ENCODE data around the gene MAP3K13.
A peak's percentile ranks its signal among the peaks of the same experiment; 100 is the strongest.

The MAP3K13 gene

GRCh38 chr3:185351396-185351795 lies 11.5 kb upstream of the MAP3K13 start:
- no peaks in the 10 kb centered on the region for H3K79me2 ChIP-seq (ENCODE audit: control insufficient read depth, low read length)
- no peaks in the 10 kb centered on the region for H3K36me3 ChIP-seq (ENCODE audit: control insufficient read depth, low read length)
- H4K20me1 ChIP-seq (ENCODE audit: control insufficient read depth, insufficient read depth, low read depth, low read length): no peaks in the 10 kb centered on the region
- no peaks in the 10 kb centered on the region for H3K4me1 ChIP-seq (ENCODE audit: control insufficient read depth, low read length)
- no peak overlapping the region for H3K4me2 ChIP-seq (ENCODE audit: low read length)
- no peaks in the 10 kb centered on the region; the same call in 1 of the 2 replicates for H3K27me3 ChIP-seq (ENCODE audit: control insufficient read depth, low read length)
- TF ChIP-seq CTCF (IDR thresholded peaks at IDR 0.05; ENCODE audit: low read depth, low read length, poor library complexity, severe bottlenecking): no peak
- TF ChIP-seq EZH2phosphoT487 (IDR thresholded peaks at IDR 0.05; ENCODE audit: borderline replicate concordance, low read length): no peak
- H3K27ac ChIP-seq (ENCODE audit: low read depth, low read length): no peak overlapping the region
- H3K9me2 ChIP-seq (replicated peaks; ENCODE audit: control insufficient read depth, low read length): no peaks in the 10 kb centered on the region
- H3K4me3 ChIP-seq (ENCODE audit: low read length): no peak overlapping the region
- no peaks in the 10 kb centered on the region for H3F3A ChIP-seq (ENCODE audit: control insufficient read depth, insufficient read depth)
- H3K9me3 ChIP-seq (ENCODE audit: control insufficient read depth, insufficient read depth, low read length): no peaks in the 10 kb centered on the region

DNA sequence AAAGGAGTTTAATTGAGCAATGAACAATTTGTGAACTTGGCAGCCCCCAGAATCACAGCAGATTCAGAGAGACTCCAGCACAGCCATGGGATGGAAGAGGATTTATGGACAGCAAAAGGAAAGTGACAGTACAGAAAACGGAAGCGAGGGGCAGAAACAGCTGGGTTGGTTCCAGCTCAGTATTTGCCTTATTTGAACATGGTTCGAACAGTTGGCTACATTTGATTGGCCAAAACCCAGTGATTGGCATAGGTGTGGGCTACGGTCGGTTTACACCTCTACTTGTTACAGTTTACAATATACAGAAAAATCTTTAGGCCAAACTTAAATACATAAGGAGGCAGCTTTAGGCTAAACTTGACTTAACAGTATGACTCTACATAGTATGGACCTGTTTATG lies 9.7 kb upstream of the MAP3K13 start:
- Histone ChIP-seq H3K9me2 (replicated peaks; ENCODE audit: control insufficient read depth, low read length) (no peaks in the 10 kb centered on the region), H3K27me3 (ENCODE audit: control insufficient read depth, low read length) (no peaks in the 10 kb centered on the region; the same call in 1 of the 2 replicates)

GRCh38 chr3:185353823-185354614 lies 8.9 kb upstream of the MAP3K13 start:
- TF ChIP-seq CTCF (IDR thresholded peaks at IDR 0.05; ENCODE audit: low read depth, low read length, poor library complexity, severe bottlenecking) (peak; percentile 71), EZH2phosphoT487 (IDR thresholded peaks at IDR 0.05; ENCODE audit: borderline replicate concordance, low read length) (no peak)
- H3K27ac ChIP-seq (ENCODE audit: low read depth, low read length): no peak overlapping the region
- H4K20me1 ChIP-seq (ENCODE audit: control insufficient read depth, insufficient read depth, low read depth, low read length): no peaks in the 10 kb centered on the region
- no peaks in the 10 kb centered on the region for H3K79me2 ChIP-seq (ENCODE audit: control insufficient read depth, low read length)
- H3K27me3 ChIP-seq (ENCODE audit: control insufficient read depth, low read length): no peaks in the 10 kb centered on the region; the same call in 1 of the 2 replicates
- H3K4me3 ChIP-seq (ENCODE audit: low read length): no peak overlapping the region
- H3K4me2 ChIP-seq (ENCODE audit: low read length): no peak overlapping the region
- no peaks in the 10 kb centered on the region for H3K36me3 ChIP-seq (ENCODE audit: control insufficient read depth, low read length)
- H3K4me1 ChIP-seq (ENCODE audit: control insufficient read depth, low read length): no peaks in the 10 kb centered on the region
- no peaks in the 10 kb centered on the region for H3K9me3 ChIP-seq (ENCODE audit: control insufficient read depth, insufficient read depth, low read length)
- H3K9me2 ChIP-seq (replicated peaks; ENCODE audit: control insufficient read depth, low read length): no peaks in the 10 kb centered on the region
- H3F3A ChIP-seq (ENCODE audit: control insufficient read depth, insufficient read depth): no peaks in the 10 kb centered on the region

More for the DNA sequence above, 9.7 kb upstream of the MAP3K13 start:
- no peaks in the 10 kb centered on the region for H3K9me3 ChIP-seq (ENCODE audit: control insufficient read depth, insufficient read depth, low read length)
- H3K36me3 ChIP-seq (ENCODE audit: control insufficient read depth, low read length): no peaks in the 10 kb centered on the region
- no peaks in the 10 kb centered on the region for H3K79me2 ChIP-seq (ENCODE audit: control insufficient read depth, low read length)
- H3F3A ChIP-seq (ENCODE audit: control insufficient read depth, insufficient read depth): no peaks in the 10 kb centered on the region
- no peaks in the 10 kb centered on the region for H4K20me1 ChIP-seq (ENCODE audit: control insufficient read depth, insufficient read depth, low read depth, low read length)
- TF ChIP-seq EZH2phosphoT487 (IDR thresholded peaks at IDR 0.05; ENCODE audit: borderline replicate concordance, low read length): no peak
- no peak for TF ChIP-seq CTCF (IDR thresholded peaks at IDR 0.05; ENCODE audit: low read depth, low read length, poor library complexity, severe bottlenecking)
- no peaks in the 10 kb centered on the region for H3K4me1 ChIP-seq (ENCODE audit: control insufficient read depth, low read length)
- no peak overlapping the region for H3K4me2 ChIP-seq (ENCODE audit: low read length)
- H3K4me3 ChIP-seq (ENCODE audit: low read length): no peak overlapping the region
- no peak overlapping the region for H3K27ac ChIP-seq (ENCODE audit: low read depth, low read length)

Measured in DOHH2 (cell line).